ENCODE measurements around the gene CYB5RL.

The CYB5RL gene

GRCh38 chr1:54177726-54178125 lies 22.1 kb downstream of the CYB5RL start:
- no peak for DNase-seq (ENCODE audit: extremely low spot score)
- POLR2A ChIA-PET = no interaction called here
- CTCF ChIA-PET = no interaction called here
- TF ChIP-seq, protein P1, sequence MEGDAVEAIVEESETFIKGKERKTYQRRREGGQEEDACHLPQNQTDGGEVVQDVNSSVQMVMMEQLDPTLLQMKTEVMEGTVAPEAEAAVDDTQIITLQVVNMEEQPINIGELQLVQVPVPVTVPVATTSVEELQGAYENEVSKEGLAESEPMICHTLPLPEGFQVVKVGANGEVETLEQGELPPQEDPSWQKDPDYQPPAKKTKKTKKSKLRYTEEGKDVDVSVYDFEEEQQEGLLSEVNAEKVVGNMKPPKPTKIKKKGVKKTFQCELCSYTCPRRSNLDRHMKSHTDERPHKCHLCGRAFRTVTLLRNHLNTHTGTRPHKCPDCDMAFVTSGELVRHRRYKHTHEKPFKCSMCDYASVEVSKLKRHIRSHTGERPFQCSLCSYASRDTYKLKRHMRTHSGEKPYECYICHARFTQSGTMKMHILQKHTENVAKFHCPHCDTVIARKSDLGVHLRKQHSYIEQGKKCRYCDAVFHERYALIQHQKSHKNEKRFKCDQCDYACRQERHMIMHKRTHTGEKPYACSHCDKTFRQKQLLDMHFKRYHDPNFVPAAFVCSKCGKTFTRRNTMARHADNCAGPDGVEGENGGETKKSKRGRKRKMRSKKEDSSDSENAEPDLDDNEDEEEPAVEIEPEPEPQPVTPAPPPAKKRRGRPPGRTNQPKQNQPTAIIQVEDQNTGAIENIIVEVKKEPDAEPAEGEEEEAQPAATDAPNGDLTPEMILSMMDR (IDR thresholded peaks at IDR 0.05; ENCODE audit: control extremely low read depth, extremely low read depth, low read depth, missing control alignments) = no peak

DNA sequence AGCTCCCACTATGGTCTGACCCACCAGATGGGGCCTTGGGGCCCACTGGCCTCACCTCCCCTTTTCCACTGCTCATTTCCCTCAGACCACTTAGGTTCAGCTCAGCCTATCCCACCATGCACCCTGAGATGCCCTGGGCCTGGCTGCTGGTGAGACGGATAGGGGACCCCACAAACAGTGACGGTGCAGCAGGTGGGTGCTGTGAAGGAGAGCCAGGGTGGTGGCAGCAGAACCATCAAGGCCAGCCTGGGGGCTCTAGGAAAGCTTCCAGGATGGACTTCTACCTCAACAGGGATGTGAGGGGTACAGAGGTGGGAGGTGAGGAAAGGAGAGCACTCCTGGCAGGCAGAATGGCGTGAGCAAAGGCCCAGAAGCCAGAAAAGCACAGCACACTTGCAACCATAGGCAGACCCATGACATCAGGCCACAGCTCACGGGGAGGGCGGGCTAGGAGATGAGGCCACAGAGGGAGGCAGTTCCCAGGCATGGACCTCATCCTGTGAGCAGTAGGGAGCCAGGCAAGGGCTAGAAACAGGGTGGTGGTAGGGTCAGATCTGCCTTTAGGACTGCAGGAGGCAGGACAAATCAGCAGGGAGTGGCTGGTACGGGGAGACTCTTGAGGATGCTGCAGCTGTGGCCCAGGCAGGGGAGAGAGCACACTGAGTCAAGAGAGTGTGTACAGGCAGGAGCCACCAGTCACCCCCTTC lies 23.1 kb downstream of the CYB5RL start:
- ChIA-PET CTCF (interaction anchor here (1.5 kb wide), 1 partner anchor 9 kb away, joined by 3 read pairs; no protein-coding TSS in a partner anchor), POLR2A (no interaction called here)
- DNase-seq (ENCODE audit: extremely low spot score) = no peak
- TF ChIP-seq, protein P1 (IDR thresholded peaks at IDR 0.05; ENCODE audit: control extremely low read depth, extremely low read depth, low read depth, missing control alignments) = no peak

DNA sequence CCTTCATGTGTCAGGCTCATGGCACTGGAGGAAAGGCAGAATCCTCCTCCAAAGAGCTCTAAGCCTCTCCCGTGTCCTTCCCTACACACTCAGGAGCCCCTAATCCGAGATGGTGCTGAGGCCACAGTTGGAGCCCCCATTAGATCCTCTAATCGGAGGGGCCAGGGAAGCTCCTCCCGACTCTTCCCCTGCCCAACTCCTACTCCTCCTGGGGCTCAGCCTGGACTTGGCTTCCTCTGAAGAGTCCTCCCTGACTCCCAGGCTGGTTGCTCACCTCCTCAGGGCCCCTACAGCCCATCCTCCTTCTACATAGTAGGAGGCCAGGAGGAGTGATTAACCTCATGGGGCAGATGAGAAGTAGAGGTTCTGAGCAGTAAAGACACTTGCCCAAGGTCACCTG lies 25.7 kb downstream of the CYB5RL start:
- TF ChIP-seq, protein P1 (IDR thresholded peaks at IDR 0.05; ENCODE audit: control extremely low read depth, extremely low read depth, low read depth, missing control alignments) = no peak
- POLR2A ChIA-PET = no interaction called here
- CTCF ChIA-PET = interaction anchor here (1.1 to 1.5 kb wide), 2 partner anchors 7 to 25 kb away, joined by 3 to 6 read pairs; no protein-coding TSS in a partner anchor
- no peak for DNase-seq (ENCODE audit: extremely low spot score)

GRCh38 chr1:54173681-54174080 lies 26.1 kb downstream of the CYB5RL start:
- DNase-seq (ENCODE audit: extremely low spot score) = no peak
- POLR2A ChIA-PET = no interaction called here
- TF ChIP-seq, protein P1 (IDR thresholded peaks at IDR 0.05; ENCODE audit: control extremely low read depth, extremely low read depth, low read depth, missing control alignments) = no peak
- CTCF ChIA-PET = interaction anchor here (1.1 to 1.5 kb wide), 2 partner anchors 8 to 25 kb away, joined by 3 to 6 read pairs; no protein-coding TSS in a partner anchor

DNA sequence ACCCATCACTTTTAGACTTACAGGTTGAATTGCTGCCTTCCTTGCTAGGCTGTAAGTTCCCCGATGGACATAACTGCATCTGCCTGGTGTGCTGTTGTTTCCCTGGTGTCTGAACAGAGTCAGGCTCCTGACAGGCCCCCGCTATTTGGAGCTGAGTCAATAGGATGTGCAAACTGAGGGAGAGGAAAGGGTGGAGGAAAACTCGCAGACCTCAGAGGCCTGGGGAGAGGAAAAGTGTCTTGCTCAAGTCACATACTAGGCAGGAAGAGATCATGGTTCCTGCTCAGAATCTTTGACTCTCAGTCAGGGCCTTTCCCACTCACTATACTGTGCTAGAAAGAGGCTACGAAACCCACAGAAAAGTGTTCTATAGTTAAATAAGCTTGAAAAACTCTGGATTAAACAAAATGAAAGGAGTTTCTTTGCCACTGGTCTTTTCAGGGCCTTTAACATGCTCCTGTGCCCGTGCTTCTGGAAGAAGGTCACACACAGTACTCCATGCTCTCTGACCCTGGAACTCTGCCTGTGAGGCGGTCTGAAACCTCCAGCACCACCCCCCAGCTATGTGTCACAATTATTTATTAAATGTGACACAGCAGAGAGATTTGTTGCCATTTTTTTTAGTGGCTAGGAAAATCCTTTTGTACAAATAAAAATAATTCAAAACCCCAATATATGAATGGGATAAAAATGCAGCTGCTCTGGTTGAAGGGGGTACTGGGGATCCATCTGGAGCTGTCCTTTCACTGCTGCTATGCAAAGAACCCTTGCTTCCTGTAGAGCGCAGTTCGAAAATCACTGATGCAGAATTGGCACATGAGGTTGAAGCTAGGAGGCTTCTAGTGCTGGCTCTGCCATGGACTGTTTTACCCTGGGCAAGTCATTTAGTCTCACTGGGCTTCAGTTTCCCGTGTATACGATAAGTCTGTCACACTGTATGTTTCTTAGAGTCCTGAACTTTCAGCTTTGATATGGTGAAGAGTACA lies 26.9 kb downstream of the CYB5RL start:
- CTCF ChIA-PET = interaction anchor here (1.1 to 2.5 kb wide), 3 partner anchors 9 to 26 kb away, joined by 3 to 6 read pairs (median 5); no protein-coding TSS in a partner anchor
- no peak for DNase-seq (ENCODE audit: extremely low spot score)
- TF ChIP-seq, protein P1 (IDR thresholded peaks at IDR 0.05; ENCODE audit: control extremely low read depth, extremely low read depth, low read depth, missing control alignments) = no peak
- POLR2A ChIA-PET = no interaction called here

GRCh38 chr1:54171606-54172005 lies 28.2 kb downstream of the CYB5RL start:
- no peak for DNase-seq (ENCODE audit: extremely low spot score)
- ChIA-PET CTCF (interaction anchor here (1.4 to 2.5 kb wide), 3 partner anchors 10 to 49 kb away, joined by 3 to 9 read pairs (median 5); no protein-coding TSS in a partner anchor), POLR2A (no interaction called here)
- TF ChIP-seq, protein P1 (IDR thresholded peaks at IDR 0.05; ENCODE audit: control extremely low read depth, extremely low read depth, low read depth, missing control alignments) = no peak

All from GM10248 (cell line).